CD4-positive, alpha-beta T cell treated with Interferon alpha-2 for 1 hour (primary cell): Measurements from ENCODE around the gene OBSL1.

Source experiments
- DNase-seq, 2 donors: peaks; one replicate each; pipeline ENCODE4 v3.0.0-alpha.2; 2020 to 2022

Gene OBSL1

GRCh38 chr2:219530048-219530963, 41.0 kb downstream of the OBSL1 start:
- DNase-seq, result peak; percentile 82 to 84

GRCh38 chr2:219527472-219527871, 43.9 kb downstream of the OBSL1 start:
- no peak for DNase-seq

DNA sequence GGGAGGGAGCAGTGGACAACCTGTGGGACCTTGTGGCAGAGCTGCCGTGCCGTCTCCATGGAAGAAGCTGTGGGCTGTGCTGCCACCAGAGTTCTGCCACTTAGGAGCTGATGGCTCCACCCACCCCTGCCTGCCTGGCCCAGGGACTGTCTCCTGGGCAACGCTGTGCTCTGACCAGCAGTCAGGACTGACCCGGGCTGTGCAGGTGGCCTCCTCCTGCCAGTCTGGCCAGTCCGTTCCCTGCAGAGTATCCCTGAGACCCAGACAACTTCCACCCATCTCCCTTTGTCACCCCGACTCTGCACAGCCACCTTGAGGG, 44.3 kb downstream of the OBSL1 start:
- no peak for DNase-seq

- no peak for DNase-seq
Observed at GRCh38 chr2:219526320-219527075, 44.8 kb downstream of the OBSL1 start.

- DNase-seq, result no peak
Observed at GRCh38 chr2:219525533-219526232, 45.7 kb downstream of the OBSL1 start.

DNA sequence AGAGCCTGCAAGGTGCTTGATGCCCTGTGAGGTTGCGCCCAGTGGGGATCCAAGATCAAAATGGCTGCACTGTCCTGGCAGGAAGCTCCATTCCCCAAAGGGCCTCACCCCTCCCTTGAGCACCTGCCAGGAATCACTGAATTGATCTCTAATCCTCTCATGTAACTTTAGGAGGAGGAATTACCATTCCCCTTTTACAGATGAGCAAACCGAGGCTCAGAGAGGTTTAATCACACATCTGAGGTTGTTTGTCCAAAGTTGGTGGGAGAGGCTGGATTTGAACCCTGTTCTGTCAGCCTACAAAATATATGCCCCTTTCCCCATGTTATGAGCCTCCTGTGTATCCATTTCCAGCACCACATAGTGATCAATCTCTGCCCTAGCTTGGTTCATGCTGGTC, 46.5 kb downstream of the OBSL1 start:
- no peak for DNase-seq

DNA sequence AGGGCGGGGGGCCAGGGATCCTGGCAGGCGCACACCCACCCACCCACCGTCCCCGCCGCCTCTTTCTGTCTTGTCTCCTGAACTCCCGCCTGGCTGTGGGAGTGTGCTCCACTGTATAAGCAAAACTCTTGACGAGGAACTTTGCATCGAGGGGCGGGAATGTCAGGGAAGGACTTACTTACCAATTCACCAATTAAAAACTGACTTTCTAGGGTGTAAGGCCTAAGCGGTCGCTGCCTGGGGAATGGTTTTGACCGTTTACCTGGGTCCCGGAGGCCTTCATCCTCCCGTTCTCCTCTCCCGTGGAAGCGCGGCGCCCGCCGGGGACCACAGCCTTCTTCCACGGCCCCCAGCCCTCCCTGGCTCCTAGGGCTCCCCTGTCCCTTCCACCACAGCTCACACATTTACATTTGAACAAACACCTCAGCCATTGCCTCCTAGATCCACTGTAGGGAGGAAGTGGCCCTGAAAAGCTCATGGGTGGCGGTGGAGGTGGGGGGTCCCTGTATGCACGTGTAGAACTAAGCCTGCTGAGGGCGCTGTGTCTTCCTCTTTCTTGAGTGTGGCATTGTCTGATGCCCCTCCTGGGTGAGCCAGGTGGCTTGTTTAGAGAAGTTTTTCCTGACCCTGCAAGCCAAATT, 48.2 kb downstream of the OBSL1 start:
- no peak for DNase-seq

GRCh38 chr2:219522111-219523030, 49.0 kb downstream of the OBSL1 start:
- no peak for DNase-seq

DNA sequence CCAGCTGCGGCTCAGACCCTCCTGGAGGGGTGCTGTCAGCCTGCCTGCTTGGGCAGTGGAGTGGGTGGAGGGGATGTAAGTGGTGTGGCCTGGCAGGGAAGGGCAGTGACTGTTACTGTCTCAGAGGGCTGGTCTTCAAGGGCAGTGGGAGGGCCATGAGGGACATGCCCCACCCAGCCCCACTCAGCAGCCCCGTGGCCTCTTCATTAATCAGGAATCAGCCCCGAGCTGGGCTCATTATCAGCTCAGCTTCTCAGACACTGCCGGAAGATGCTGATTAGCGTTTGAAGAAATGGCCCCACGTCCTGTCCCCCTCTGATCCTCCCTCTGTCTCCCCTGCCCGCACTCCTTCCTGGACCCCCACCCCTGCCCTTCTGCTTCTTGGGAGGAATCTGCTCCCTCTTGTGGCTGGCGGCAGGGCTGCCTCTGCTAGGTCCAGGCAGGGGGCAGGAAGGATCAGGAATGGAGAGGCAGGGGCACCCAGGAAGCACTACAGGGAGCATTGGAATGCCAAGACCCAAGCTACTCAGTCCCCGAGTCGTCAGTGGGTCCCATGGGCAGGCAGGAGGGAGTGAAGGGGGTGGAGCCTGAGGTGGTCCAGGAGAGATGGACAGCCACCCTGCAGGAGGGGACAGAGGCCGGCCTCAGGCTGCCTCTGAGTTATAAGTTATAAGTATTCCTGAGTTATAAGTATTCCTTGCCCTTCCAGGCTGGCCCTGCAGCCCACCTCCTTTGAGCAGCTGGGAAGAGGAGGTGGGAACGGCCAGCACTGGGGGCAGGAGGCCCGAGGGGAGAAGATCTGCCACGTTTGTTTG, 50.1 kb downstream of the OBSL1 start:
- no peak for DNase-seq

DNA sequence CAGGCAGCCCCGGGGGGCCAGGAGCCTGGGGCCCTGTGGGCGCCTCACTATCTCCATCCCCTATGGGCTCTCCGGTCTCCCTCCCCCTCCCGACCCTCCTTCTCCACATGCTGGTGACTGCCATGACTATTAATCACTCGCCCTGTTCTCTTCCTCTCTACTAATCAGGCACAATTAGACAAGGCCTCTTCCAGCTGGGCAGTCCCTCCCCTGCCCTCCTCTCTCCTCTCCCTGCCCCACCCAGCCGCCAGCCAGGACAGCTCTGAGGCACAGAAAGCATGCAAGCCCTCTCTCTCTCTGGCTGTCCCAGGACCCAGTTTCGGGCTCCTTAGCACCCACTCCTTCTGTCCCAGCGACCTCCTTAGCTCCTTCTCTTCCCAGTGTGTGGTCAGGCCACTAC, 51.3 kb downstream of the OBSL1 start:
- no peak for DNase-seq

DNA sequence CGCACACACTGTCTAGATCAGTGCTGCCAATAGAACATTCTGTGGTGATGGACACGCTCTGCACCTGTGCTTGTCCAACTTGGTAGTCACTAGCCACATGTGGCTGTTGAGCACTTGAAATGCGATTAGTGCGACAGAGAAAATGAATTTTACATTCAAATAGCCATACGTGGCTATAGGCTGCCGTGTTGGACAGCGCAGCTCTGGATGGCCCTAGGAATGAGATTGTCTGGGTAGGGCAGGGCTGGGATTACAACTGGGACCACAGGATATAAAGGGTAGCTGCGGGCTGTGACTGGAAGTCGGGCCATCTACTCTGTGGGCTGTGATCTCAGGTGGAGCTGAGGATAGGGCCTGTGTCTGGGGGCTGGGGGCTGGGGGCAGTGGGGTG, 51.8 kb downstream of the OBSL1 start:
- DNase-seq, result no peak

DNA sequence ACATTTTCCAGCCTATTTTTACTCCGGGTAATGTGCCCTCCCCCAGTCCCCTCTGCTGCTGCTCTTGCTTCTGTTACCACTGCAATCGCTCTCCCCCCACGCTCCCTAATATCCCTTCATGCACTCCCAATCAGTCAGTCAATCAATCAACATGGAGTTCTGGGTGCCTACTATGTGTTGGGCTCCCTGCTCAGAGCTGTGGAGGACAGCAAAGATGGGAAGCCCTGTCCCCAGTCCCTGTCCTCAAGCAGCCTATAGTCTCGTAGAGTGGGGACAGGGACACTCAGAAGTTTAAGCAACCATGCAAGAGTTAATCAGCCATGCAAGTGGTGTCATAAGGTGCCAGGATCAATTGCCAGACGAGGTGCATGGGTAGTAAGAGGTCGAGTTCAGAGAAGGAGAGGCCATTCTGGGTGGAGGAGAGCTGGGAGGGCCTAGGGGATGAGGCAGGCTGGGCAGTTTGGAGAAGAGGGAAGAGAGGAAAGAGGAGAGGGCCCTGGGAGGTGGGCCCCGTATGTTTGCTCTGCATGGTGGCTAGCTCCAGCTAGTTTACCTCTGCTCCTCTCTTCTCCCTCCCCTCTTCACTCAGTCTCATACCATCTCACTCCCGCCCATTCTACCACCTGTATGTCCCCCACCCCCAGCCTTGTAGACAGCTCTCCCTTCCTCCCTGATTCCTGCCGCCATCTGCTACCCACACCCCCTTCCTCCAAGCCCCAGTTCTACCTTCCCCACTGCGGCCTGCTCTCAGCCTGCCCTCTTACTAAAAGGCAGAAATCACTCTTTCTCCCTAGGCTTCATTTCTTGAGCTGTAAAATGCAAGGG, 53.2 kb downstream of the OBSL1 start:
- DNase-seq, result no peak

DNA sequence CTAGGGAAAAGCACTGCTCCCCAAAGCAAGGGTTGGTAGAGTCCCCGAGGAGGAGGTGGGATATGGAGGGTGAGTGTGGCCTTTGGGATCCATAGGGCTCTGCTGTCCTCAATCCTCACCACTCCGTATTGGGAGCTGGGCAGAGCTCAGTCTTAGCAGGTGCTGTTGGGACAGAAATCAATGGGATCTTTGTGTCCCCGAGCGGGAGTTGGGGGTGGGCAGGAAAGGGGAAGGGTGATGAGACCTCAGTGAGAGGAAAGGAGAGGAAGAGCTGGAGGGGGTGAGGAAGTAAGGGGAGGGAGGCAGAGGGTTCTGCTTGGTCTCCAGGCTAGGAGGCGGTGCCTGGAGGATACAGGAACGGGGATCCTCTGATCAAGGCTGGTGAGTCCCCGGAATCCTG, 54.5 kb downstream of the OBSL1 start:
- no peak for DNase-seq

DNA sequence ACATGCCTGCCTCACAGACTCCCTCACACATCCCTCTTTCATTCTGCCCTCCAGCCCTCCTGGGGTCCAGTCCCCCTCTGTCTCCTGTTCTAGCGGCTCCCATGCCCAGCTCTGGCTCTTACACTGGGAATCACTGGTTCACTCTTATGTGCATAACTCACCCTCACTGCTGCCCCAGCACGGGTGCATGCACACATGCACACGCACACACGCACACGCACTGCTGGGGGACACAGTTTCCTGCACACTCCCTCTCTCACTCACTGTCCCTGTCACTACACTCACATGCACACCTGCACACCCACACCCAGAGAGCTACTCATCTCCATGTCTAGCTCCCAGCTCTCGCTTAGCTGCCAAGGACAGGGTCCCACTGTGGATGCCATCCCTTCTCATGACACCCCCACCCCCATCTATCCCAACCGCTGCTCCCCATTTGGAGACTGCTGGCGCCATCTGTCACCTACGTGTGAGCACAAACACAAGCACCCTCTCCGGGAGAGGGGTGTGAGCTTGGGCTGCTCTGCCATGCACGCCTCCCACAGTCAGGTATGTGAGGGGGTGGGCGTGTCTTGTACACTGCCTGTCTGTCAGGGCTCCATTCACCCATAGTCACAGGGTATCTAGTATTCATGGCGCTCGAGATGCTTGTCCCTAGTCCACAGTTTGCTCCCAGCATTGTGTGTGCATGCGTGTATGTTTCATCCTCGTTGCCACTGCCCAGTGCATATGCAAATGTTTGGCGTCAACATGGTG, 55.3 kb downstream of the OBSL1 start:
- no peak for DNase-seq

GRCh38 chr2:219514836-219515235, 56.5 kb downstream of the OBSL1 start:
- DNase-seq, result no peak

DNA sequence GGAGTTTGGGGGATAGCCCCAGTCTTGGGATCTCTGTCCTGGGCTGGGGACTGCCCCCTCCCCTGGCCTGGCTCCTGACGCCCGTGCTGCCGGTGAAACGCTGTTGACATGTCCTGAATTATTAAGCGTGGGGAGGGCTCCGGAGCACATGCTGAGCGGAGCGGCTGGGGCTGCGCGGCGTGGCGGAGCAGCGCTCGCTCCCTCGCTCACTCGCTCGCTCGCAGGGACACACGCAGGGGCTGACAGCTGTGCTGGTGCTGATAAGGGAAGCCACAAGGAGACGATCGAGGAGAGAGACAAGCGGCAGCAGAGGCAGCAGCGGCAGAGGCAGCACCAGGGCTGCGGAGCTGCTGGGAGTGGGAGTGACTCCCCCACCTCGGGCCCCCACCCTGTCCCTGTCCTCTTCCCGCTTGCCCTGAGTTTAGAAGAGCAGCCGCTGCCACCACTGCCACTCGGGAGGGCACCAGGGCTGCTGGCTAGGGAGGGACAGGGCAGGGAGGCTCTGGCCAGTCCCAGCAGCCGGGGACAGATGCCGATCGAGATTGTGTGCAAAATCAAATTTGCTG, 57.1 kb downstream of the OBSL1 start, which contains the start of gene ASIC4:
Gene ASIC4 (plus strand): TSS at position 287 of the 566 bp plus-strand sequence. CDS start 243 bp downstream, at position 530.
- DNase-seq, result no peak

GRCh38 chr2:219513787-219514186, 57.6 kb downstream of the OBSL1 start:
- DNase-seq, result no peak

- no peak for DNase-seq
Observed at GRCh38 chr2:219512524-219513216, 58.7 kb downstream of the OBSL1 start.
